CD8-positive, alpha-beta memory T cell (primary cell): ENCODE measurements around the gene FGD5. TPM values are rescaled to one million over a fixed set of nuclear protein-coding genes. Genes with fewer than 3 reads are reported as not detected.
A peak's percentile ranks its signal among the peaks of the same experiment; 100 is the strongest.

Experiments used
- CTCF ChIA-PET: fragments of 350-600 bp; sonication (Branson Sonifier 250); formaldehyde crosslinking; loops from one replicate; lab custom pipeline; 2021; ENCODE audit warnings: antibody characterized with exemption; lab: Charles Lee
- POLR2A ChIA-PET: fragments of 350-600 bp; sonication (Branson Sonifier 250); formaldehyde crosslinking; loops from one replicate; lab custom pipeline; 2021; ENCODE audit warnings: antibody characterized with exemption; lab: Charles Lee
- DNase-seq, 5 donors: peaks; one replicate each; pipeline versions ENCODE4 v3.0.0 to v3.0.0-alpha.2; 2020 to 2022; ENCODE audit warnings: mixed read lengths in 1 of 5
- H3K27ac ChIP-seq: one replicate; pipeline ENCODE4 v1.7.0; 2013; ENCODE audit warnings: low read depth, mild to moderate bottlenecking, low read length, moderate library complexity
- H3K27me3 ChIP-seq: 2 replicates; pipeline ENCODE4 v1.7.0; 2013; ENCODE audit warnings: low read length, mild to moderate bottlenecking; ENCODE audit not compliant: insufficient read depth, poor library complexity, severe bottlenecking
- H3K36me3 ChIP-seq: 2 replicates; pipeline ENCODE4 v1.7.0; 2013; ENCODE audit warnings: mild to moderate bottlenecking, low read length, moderate library complexity; ENCODE audit not compliant: insufficient read depth
- H3K4me1 ChIP-seq: 2 replicates; pipeline ENCODE4 v1.7.0; 2013; ENCODE audit warnings: mild to moderate bottlenecking, low read length, moderate library complexity; ENCODE audit not compliant: insufficient read depth
- H3K4me3 ChIP-seq: 2 replicates; pipeline ENCODE4 v1.7.0; 2013; ENCODE audit warnings: mild to moderate bottlenecking, low read length
- H3K9me3 ChIP-seq: 2 replicates; pipeline ENCODE4 v1.7.0; 2013; ENCODE audit warnings: mild to moderate bottlenecking, low read length
- H3K27ac Mint-ChIP-seq, 8 donors: one replicate each; pipeline ENCODE4 v1.8.0; 2020 to 2021; ENCODE audit warnings: mixed read lengths in 8 of 8, mild to moderate bottlenecking in 6 of 8, inconsistent platforms in 3 of 8, moderate library complexity in 3 of 8
- H3K27me3 Mint-ChIP-seq, 2 donors: one replicate each; pipeline ENCODE4 v1.8.0; 2020 to 2021; ENCODE audit warnings: mixed read lengths in 2 of 2, mild to moderate bottlenecking in 1 of 2, moderate library complexity in 1 of 2
- H3K36me3 Mint-ChIP-seq, 3 donors: one replicate each; pipeline ENCODE4 v1.8.0; 2020 to 2021; ENCODE audit warnings: mixed read lengths in 3 of 3, inconsistent platforms in 1 of 3, mild to moderate bottlenecking in 1 of 3
- H3K4me1 Mint-ChIP-seq, 3 donors: one replicate each; pipeline ENCODE4 v1.8.0; 2020 to 2021; ENCODE audit warnings: mixed read lengths in 3 of 3, inconsistent platforms in 1 of 3, mild to moderate bottlenecking in 1 of 3
- H3K4me3 Mint-ChIP-seq, 7 donors: one replicate each; pipeline ENCODE4 v1.8.0; 2020 to 2021; ENCODE audit warnings: mixed read lengths in 7 of 7, mild to moderate bottlenecking in 6 of 7, moderate library complexity in 4 of 7, inconsistent platforms in 2 of 7
- H3K9me3 Mint-ChIP-seq, 5 donors: one replicate each; pipeline ENCODE4 v1.8.0; 2020 to 2022; ENCODE audit warnings: mixed read lengths in 5 of 5, mild to moderate bottlenecking in 3 of 5, moderate library complexity in 2 of 5, inconsistent platforms in 1 of 5
- polyA plus RNA-seq: library from polyadenylated mRNA; unstranded; fragments of 300-500 nt; fragmentation: Illumina TruSeq; gene quantifications from one replicate; pipeline ENCODE4 v1.2.3, GENCODE V29; 2021
- total RNA-seq, 2 experiments: library from RNA; stranded (reverse); gene quantifications; one replicate each; pipeline ENCODE4 v1.2.3, GENCODE V29; 2021

The FGD5 gene
- total and polyA plus RNA-seq, 3 experiments from 2014 or later: not detected

DNA sequence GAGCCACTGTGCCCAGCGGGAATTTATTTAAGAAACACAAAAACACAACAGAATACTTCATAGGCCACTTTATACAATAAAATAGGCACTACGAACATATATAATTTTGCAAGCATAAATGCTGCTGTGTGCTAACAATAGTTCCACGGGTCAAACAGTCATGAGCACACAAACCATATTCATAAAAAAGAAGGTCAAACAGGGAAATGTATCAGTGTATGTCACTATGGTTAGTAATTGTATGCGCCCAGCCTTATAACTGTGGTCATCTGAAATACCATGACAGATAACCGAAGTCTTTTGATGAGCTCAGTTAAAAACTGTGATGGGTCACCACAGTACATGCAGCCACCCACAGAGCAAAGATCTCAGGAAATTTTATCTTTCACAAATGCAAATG is 90.5 kb downstream of the FGD5 start:
- ChIA-PET POLR2A (no interaction called here), CTCF (interaction anchor here (1.0 kb wide), 1 partner anchor 12 kb away, joined by 3 read pairs; no protein-coding TSS in a partner anchor)

DNA sequence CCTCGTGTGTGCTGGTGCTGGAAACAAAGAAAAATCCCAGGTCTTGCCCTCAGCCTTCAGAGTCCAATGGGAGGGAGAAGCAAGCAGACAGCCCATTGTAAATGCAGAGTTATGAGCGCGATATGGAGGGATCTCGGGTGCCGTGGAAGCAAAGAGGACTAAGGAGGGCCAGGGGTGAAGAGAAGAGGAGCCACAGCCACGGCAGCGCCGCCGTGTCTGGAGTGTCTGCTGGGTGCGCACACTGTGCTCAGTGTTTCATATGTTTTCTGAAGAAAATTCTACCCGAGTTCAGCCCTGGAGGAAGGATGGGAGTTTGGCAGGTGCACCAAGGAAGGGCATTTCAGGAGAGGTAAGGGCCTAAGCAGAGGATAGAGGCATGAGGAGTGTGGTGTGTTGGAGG is 92.9 kb downstream of the FGD5 start:
- H3K4me1 Mint-ChIP-seq: no peaks in the 10 kb centered on the region

More for the DNA sequence above, 90.5 kb downstream of the FGD5 start:
- no peak for DNase-seq
- Mint-ChIP-seq H3K9me3 (peaks cover 2 to 14% (median 8%) of the 10 kb centered on the region in 5 donors), H3K27ac (no peak overlapping the region), H3K4me3 (no peak overlapping the region), H3K27me3 (peaks cover 9 to 38% of the 10 kb centered on the region in 2 donors), H3K4me1 (no peaks in the 10 kb centered on the region), H3K36me3 (no peaks in the 10 kb centered on the region)
- Histone ChIP-seq H3K4me1 (no peaks in the 10 kb centered on the region), H3K36me3 (no peaks in the 10 kb centered on the region), H3K27ac (no peak overlapping the region), H3K27me3 (no peaks in the 10 kb centered on the region), H3K4me3 (no peak overlapping the region), H3K9me3 (no peaks in the 10 kb centered on the region)

DNA sequence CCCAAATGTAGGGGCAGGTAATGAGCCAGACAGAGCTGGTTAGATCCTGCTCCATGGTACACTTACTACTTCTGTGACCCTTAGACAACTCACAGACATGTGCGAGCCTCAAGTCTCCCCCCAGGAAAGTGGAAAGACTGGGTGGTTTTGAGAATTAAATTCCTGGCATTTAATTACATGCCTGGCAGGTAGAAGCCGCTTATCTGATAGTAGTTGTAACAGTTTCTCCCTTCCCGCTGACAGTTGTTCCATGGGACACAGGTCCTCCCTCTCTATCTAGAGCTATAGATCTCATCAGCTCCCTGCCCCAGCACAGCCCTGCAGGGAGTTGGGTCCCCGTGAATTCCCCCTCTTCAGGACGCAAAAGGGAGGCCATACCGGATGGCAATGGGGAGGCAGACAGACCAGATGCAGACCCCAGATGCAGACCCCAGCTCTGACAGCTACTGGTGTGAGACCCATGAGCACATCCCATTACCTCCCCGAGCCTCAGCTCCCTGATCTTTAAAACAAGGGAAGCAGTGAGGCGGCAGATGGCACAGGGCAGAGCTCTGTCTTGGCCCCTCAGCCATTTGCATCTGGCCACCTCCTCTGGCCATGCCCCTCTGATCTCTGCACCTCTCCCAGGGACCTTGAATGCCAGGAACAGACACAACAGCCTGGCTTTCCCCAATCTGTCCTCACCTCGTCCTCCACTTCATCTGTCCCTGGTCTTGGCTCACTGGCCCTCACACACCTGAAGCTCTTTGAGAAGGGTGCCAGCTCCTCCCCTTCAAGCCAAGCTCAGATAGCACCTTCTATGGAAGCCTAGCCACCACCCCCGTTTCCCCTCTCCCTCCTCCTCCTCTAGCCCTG is 94.5 kb downstream of the FGD5 start:
- Mint-ChIP-seq H3K27me3 (peaks cover 6 to 39% of the 10 kb centered on the region in 2 donors), H3K4me3 (no peak overlapping the region)

More for the DNA sequence above, 92.9 kb downstream of the FGD5 start:
- H3K27ac ChIP-seq: no peak overlapping the region
- H3K4me1 ChIP-seq: no peaks in the 10 kb centered on the region
- POLR2A ChIA-PET: no interaction called here
- no peaks in the 10 kb centered on the region for H3K36me3 ChIP-seq
- Mint-ChIP-seq H3K27ac (no peak overlapping the region), H3K36me3 (no peaks in the 10 kb centered on the region), H3K4me3 (no peak overlapping the region), H3K27me3 (peaks cover 4 to 36% of the 10 kb centered on the region in 2 donors), H3K9me3 (peaks cover 0 to 1% (median under 1%) of the 10 kb centered on the region in 5 donors)
- no peaks in the 10 kb centered on the region for H3K27me3 ChIP-seq
- H3K4me3 ChIP-seq: no peak overlapping the region
- no peak for DNase-seq
- no peaks in the 10 kb centered on the region for H3K9me3 ChIP-seq
- CTCF ChIA-PET: interaction anchor here (1.4 kb wide), 1 partner anchor 9 kb away, joined by 4 read pairs; no protein-coding TSS in a partner anchor

DNA sequence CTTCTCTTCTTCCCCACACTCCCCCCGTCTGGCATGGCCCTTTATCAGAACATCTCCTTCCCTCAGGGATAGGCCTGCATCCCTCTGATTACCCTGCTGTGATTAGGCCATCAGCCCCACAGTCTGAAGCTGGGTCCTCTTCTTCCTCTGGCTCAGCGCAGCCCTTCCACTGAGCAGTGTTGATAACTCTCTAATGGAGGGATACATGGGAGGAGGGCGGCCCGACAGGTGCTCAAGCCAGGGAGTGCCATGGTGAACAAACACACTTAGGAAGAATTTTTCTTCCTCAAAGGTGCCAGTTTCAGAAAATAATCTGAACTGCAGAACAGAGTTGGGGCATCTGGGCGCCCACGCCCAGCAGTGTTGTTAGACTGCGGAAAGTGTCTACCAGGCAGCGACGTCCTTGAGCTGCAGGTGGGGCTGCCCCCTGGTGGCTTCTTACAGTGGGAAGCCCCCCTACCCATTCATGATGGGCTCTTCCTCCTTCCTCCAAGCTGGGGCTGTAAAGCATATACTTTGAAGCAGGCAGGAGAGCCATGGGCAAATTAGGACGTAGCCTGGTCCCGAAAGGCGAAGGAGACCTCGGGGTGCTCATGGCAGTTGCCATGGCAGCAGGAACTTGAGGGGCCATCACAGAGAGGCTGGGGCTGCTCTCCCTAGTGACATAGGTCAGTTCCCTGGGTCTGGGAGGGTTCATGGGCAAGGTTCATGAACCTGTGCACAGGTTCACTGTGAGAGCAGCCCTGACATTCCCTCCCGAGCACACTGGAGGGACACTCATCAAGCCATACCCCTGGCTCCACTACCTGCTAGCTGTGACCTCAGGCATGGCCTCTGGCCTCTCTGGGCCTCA is 95.4 kb downstream of the FGD5 start:
- no peaks in the 10 kb centered on the region for H3K27me3 ChIP-seq
- no peak for DNase-seq
- peaks cover 6 to 38% of the 10 kb centered on the region in 2 donors for H3K27me3 Mint-ChIP-seq
- no peak overlapping the region for H3K27ac Mint-ChIP-seq
- H3K27ac ChIP-seq: no peak overlapping the region
- ChIA-PET POLR2A (no interaction called here), CTCF (interaction anchor here (1.0 to 1.4 kb wide), 2 partner anchors 10 to 32 kb away, joined by 3 to 4 read pairs; no protein-coding TSS in a partner anchor)
- H3K9me3 Mint-ChIP-seq: no peaks in the 10 kb centered on the region
- no peak overlapping the region for H3K4me3 ChIP-seq
- H3K36me3 ChIP-seq: no peaks in the 10 kb centered on the region
- H3K36me3 Mint-ChIP-seq: no peaks in the 10 kb centered on the region
- no peaks in the 10 kb centered on the region for H3K9me3 ChIP-seq
- H3K4me3 Mint-ChIP-seq: no peak overlapping the region
- no peaks in the 10 kb centered on the region for H3K4me1 Mint-ChIP-seq
- H3K4me1 ChIP-seq: no peaks in the 10 kb centered on the region

More for the DNA sequence above, 94.5 kb downstream of the FGD5 start:
- Histone ChIP-seq H3K36me3 (no peaks in the 10 kb centered on the region), H3K4me1 (no peaks in the 10 kb centered on the region), H3K4me3 (no peak overlapping the region), H3K27me3 (no peaks in the 10 kb centered on the region), H3K9me3 (no peaks in the 10 kb centered on the region), H3K27ac (no peak overlapping the region)
- Mint-ChIP-seq H3K4me1 (no peaks in the 10 kb centered on the region), H3K27ac (no peak overlapping the region), H3K9me3 (no peaks in the 10 kb centered on the region), H3K36me3 (no peaks in the 10 kb centered on the region)
- POLR2A ChIA-PET: no interaction called here
- DNase-seq: no peak
- CTCF ChIA-PET: interaction anchor here (1.4 kb wide), 2 partner anchors 7 to 32 kb away, joined by 3 to 4 read pairs; no protein-coding TSS in a partner anchor

DNA sequence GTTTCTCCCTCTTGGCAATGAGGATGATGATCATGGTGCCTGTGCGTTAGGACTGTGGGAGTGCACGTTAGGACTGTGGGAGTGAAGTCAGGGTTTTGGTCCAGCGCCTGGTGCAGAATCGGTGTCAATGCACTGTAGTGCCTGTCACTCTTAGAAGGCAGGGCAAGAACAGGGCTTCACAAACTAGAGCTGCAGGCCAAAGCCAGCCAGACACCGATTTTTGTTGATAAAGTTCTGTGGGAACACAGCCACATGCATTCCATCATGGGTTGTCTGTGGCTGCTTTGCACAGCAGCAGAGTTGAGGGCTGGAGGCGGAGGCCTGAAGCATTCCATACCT is 96.0 kb downstream of the FGD5 start:
- Histone ChIP-seq H3K4me1 (no peaks in the 10 kb centered on the region), H3K36me3 (no peaks in the 10 kb centered on the region), H3K27me3 (no peaks in the 10 kb centered on the region), H3K4me3 (no peak overlapping the region), H3K27ac (no peak overlapping the region), H3K9me3 (no peaks in the 10 kb centered on the region)
- H3K27me3 Mint-ChIP-seq: peaks cover 11 to 34% of the 10 kb centered on the region in 2 donors
- H3K4me1 Mint-ChIP-seq: no peaks in the 10 kb centered on the region
- no peaks in the 10 kb centered on the region for H3K36me3 Mint-ChIP-seq
- ChIA-PET POLR2A (no interaction called here), CTCF (interaction anchor here (1.0 kb wide), 1 partner anchor 10 kb away, joined by 4 read pairs; no protein-coding TSS in a partner anchor)
- no peaks in the 10 kb centered on the region for H3K9me3 Mint-ChIP-seq
- no peak overlapping the region for H3K27ac Mint-ChIP-seq
- no peak overlapping the region for H3K4me3 Mint-ChIP-seq
- DNase-seq: no peak

DNA sequence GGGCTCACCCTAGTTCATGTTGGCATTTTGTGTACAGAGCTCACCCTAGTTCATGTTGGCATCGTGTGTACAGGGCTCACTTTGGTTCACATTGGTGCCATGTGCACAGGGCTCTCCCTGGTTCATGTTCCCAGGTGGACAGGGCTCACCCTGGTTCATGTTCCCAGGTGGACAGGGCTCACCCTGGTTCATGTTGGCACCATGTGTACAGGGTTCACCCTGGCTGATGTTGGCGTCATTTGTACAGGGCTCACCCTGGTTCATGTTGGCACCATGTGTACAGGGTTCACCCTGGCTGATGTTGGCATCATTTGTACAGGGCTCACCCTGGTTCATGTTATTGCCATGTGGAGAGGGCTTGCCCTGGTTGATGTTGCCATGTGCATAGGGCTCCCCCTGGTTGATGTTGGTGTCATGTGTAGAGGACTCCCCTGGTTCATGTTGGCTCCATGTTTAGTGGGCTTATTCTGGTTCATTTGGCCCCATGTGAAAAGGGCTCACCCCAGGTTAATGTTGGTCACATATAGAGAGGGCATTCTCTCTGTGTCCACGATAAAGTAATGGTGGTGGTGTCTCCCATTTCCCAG is 97.0 kb downstream of the FGD5 start:
- H3K27ac Mint-ChIP-seq: no peak overlapping the region
- peak in 1 of 5 donors; percentile 23 for DNase-seq
- H3K27ac ChIP-seq: no peak overlapping the region
- H3K27me3 Mint-ChIP-seq: peaks cover 14 to 34% of the 10 kb centered on the region in 2 donors
- POLR2A ChIA-PET: no interaction called here
- CTCF ChIA-PET: no interaction called here
- peaks cover under 1% of the 10 kb centered on the region for H3K4me1 ChIP-seq
- no peaks in the 10 kb centered on the region for H3K9me3 Mint-ChIP-seq
- no peak overlapping the region for H3K4me3 ChIP-seq
- no peaks in the 10 kb centered on the region for H3K36me3 Mint-ChIP-seq
- no peaks in the 10 kb centered on the region for H3K36me3 ChIP-seq
- no peak overlapping the region for H3K4me3 Mint-ChIP-seq
- no peaks in the 10 kb centered on the region for H3K27me3 ChIP-seq
- H3K4me1 Mint-ChIP-seq: no peaks in the 10 kb centered on the region
- H3K9me3 ChIP-seq: no peaks in the 10 kb centered on the region

DNA sequence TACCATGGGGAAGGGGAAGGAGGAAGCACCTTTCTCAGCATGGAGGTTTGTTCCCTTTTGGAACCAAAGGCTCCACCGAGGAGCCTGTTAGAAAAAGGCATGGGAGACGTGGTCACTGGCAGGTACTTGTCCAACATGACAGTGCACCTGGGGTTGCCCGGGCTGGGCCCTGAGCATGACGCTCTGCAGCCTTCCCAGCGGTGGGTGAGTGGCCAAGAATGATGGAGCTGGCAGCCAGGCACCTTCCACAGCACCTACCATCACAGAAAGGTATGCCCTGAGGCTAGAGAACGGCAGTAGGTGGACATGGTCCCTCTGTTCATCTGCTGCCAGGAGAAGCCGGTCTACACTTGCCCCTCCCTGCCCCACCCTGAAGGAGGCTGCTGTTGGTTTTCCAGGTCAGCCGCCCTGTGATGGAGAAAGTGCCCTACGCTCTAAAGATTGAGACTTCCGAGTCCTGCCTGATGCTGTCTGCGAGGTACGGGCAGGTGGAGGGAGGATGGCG is 99.6 kb downstream of the FGD5 start:
- no peak overlapping the region for H3K27ac Mint-ChIP-seq
- no peak overlapping the region for H3K4me3 Mint-ChIP-seq
- H3K4me3 ChIP-seq: no peak overlapping the region
- peaks cover 14 to 25% of the 10 kb centered on the region in 2 donors for H3K27me3 Mint-ChIP-seq
- peaks cover 0 to 2% (median 0%) of the 10 kb centered on the region in 3 donors for H3K4me1 Mint-ChIP-seq
- POLR2A ChIA-PET: no interaction called here
- H3K4me1 ChIP-seq: peaks cover 4% of the 10 kb centered on the region
- no peaks in the 10 kb centered on the region for H3K36me3 Mint-ChIP-seq
- H3K27me3 ChIP-seq: no peaks in the 10 kb centered on the region
- H3K36me3 ChIP-seq: no peaks in the 10 kb centered on the region
- H3K9me3 Mint-ChIP-seq: no peaks in the 10 kb centered on the region
- no peak for DNase-seq
- no peak overlapping the region for H3K27ac ChIP-seq
- CTCF ChIA-PET: no interaction called here
- no peaks in the 10 kb centered on the region for H3K9me3 ChIP-seq
